NCI-H460 (cell line): Measurements from ENCODE around the gene DIO3. TPM values are rescaled to one million over a fixed set of nuclear protein-coding genes. Genes with fewer than 3 reads are reported as not detected.

ENCODE experiments used
- DNase-seq: peaks from one replicate; pipeline ENCODE4 v3.0.0-alpha.2; 2016; ENCODE audit warnings: low read depth; ENCODE audit errors: extremely low read depth
- polyA plus RNA-seq: library from polyadenylated mRNA; depleted of rRNA; stranded (reverse); fragments of >200 nt; gene quantifications from 2 replicates; pipeline ENCODE4 v1.2.3, GENCODE V29; 2014; cell fraction: nucleus; rRNA removed
- total RNA-seq: library from RNA; depleted of rRNA; stranded (reverse); fragments of >200 nt; shearing (Covaris generic); gene quantifications from 2 replicates; pipeline ENCODE4 v1.2.3, GENCODE V29; 2014; rRNA removed

Gene DIO3
- not detected in 2 replicates for total RNA-seq
- not detected in 2 replicates for polyA plus RNA-seq

DNA sequence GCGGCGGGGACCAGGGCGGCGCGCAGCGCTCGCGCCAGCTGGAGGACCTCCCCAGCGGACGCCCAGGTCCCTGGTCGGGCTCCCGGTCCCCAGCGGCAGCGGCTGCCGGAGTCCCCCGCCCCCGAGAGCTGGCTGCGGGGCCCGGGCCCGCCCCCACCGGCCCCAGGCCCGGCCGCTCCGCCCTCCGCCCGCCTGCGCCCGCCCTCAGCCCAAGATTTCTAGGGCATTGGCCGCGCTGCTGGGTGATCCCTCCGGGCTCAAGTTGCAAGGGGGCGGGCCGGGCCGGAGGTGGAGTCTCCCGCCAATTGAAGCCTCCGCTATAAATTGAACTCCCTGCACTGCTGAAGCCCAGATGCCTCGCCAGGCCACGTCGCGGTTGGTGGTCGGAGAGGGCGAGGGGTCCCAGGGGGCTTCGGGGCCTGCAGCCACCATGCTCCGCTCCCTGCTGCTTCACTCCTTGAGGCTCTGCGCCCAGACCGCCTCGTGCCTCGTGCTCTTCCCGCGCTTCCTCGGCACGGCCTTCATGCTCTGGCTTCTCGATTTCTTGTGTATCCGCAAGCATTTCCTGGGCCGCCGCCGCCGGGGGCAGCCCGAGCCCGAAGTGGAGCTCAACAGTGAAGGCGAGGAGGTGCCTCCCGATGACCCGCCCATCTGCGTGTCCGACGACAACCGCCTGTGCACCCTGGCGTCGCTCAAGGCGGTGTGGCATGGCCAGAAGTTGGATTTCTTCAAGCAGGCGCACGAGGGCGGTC, at the start of gene DIO3:
DIO3 (plus strand) TSS at position 351 of the 752 bp plus-strand sequence.
- no peak for DNase-seq

DNA sequence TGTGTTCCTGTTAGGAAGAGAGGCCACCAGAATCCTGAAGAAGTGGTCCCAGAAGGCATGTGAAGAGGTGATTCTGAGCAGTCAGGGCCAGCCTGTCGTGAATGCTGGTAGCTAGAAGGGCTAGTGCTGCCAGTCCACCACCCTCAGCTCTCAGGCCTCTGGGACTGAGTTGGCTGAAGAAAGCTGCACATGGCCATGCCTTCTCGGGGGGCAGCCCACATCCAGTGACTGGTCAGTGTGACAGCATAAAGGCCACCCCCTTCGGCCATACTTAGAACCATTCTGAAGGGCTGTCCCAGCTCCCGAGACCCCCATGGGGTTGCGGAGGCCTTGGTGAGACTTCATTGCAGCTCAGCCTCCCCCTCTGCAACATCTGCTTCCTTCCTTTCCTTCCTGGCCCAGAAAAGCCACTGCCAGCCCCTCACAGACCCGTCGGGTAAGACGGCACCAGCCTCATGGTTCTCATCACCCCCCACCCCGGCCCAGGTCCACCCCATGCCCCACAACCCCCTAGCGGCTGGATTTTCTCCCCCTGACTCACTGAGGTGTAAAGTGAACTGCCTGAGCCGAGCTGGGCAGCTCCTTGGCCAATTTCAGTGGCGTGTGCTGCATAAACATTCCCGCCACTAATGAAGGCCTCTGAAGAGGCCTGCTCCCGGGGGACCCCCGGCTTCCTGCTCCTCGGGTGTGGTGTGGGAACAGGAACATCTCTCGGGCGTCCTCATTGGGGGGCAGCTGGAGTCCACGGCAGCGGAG, 49.5 kb upstream of the DIO3 start:
- DNase-seq: no peak

DNA sequence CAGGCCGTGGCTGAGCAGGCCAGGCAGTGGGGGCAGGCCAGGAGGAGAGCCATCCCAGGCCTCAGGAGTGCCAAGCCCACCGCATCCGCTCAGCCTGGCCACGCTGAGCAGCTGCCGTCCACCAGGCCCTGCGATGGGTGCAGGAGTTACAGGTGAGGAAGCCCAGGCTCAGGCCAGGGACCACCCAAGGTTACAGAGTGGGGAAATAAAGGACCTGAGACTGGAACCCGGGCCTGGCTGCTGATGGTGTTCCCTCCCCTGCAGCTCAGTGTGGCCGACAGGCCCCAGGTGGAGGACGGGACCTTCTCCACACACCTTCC, 49.0 kb upstream of the DIO3 start:
- no peak for DNase-seq

DNA sequence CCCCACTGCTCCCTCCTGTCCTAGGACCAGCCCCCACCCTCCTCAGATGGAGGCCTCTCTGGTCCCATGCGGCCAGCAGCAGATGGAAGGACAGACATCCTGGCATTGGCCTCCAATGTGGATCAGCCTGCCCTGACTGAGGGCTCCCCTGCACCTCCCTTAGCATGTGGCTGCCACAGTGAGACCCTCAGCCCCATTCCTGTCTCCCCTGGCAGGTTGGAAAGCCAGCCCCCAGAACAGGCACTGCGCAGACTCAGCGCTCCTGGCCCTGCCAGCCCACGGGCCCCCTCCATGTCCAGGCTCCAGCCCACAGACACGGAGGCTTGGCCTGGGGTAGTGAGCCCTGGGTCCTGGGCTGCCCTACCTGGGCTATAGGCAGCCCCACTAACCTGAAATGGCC, 47.2 kb upstream of the DIO3 start:
- DNase-seq: no peak

DNA sequence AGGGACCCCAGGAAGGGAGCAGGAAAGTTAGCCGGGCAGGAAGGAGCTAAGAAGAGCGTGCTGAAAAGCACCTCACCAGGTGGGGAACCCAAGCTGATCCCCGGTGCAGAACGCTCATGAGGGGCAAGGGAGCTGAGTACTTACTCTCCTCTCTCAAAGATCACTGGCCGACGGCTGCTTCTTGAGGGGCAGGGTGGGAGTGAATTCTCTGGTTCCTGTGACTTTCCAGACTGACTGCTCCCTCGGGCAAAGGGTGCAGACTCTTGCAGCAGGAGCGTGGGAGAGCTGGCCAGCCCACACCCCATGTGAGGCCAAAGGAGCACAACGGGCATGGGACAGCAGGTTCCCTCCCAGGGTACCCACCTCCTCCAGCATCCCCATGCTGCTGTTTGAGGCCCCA, 44.9 kb upstream of the DIO3 start:
- DNase-seq: no peak

DNA sequence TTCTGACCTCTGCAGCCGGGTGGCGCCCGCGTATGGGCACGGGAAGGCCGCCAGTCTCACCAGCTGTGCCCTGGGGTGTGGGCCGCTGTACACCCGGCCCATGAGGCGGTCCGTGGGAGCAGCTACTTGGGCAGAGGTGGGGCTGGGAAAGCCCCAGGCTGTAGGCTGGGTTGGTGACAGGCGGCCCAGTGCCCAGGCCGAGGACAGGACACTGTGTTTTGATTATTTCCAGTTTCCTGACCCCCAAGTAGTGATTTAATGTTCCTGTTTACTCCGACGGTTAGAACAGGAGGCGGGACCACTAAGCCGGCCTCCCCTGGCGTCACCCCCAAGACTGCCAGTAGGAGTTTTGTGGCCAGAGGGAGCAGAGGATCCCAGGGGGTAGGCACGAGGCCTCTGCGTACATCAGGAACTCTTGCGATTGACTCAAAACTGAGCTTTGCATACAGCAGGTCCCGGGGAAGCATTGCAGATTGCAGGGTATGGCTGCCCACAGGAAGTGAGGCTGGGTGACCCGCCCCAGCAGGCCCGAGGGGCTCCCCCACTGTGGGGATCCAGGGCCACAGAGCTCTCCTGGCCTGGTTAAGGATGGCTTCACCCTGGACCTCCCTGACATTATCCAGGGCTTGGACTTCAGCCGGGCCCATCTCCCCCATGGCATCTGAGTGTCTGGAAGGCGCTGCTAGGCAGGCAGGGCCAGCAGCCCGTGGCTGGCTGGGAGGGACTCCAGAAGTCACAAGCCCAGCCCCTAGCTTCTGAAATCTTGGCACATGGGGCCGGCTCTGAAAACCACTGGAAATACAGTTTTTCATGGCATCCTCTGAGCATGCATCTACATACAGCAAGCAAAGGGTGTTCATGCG, 42.5 kb upstream of the DIO3 start:
- no peak for DNase-seq

DNA sequence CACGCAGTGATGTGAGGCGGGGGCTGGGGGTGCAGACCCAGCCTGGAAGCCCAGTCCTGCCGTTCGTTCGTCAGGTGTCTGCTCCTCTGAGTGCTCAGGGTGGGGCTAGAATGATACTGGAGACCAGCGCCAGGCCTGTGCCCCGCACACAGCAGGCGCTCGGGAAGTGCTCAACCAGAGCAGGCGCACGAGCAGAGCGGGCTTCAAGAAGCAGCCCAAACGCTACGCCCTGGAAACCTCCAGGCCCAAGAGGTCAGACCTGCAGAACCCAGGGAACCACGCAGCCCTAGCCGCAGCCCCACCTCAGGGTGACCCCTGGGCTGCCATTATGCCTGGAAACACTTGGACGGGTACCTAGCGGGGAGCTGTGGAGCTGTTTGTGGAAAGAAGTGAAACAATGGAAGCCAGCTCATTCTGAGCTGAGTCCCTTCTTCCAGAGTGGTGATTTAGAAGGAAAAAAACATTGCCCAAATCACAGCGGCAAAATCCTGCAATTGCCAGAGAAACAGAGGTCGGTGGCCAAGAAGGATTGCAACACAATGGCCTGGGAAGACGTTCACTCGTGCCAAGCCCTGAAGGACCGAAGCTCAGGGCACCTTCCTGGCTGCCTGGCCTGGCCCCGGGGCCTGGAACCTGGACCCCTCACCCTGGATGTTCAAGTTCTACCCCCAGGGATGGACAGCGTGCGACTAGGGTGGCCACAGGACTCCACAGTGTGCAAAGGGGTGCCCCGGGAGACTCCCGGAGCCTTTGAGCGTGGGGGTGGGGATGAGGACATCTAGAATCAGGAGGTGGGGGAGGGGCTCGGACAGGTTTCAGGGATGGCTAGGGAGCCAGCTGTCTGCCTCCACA, 40.4 kb upstream of the DIO3 start:
- no peak for DNase-seq

DNA sequence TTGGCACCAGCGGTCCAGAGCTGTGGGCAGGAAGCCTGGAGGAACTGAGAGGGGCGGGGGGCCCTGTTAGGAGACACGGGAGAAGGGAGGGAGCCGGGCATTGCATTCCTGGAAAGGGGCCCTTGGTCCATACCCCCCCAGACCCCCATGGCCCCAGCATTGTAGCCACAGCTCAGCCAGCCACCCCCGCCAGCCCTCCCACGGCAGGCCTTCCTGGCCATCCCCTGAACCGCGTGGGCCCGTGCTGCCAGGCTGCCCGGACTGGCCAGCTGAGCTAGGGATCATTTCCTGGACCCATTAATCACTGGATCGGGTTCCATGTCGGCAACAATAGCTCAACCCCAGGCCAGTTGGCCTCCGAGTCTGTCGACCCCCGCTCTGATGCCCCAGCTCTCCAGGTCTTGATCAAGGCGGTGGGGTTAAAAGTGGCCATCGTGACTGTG, 39.8 kb upstream of the DIO3 start:
- no peak for DNase-seq

DNA sequence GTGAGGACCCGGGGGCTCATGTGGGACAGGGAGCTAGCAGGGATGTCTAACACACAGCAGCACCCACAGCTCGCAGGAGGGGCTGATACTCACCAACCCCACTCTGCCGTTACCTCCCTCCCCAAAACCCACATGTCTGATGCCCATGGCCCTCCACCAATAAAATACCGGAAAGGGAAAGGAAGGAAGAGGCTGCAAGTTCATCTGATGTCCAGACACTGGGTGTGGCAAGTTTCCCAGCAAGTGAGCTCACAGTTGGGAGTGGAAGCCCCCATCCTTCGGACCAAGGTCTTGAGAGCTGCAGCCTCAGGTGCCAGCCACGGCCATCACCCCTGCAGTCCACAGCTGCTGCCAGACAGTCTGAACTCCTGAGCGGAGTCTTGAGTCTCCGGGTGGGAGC, 39.3 kb upstream of the DIO3 start:
- DNase-seq: no peak

DNA sequence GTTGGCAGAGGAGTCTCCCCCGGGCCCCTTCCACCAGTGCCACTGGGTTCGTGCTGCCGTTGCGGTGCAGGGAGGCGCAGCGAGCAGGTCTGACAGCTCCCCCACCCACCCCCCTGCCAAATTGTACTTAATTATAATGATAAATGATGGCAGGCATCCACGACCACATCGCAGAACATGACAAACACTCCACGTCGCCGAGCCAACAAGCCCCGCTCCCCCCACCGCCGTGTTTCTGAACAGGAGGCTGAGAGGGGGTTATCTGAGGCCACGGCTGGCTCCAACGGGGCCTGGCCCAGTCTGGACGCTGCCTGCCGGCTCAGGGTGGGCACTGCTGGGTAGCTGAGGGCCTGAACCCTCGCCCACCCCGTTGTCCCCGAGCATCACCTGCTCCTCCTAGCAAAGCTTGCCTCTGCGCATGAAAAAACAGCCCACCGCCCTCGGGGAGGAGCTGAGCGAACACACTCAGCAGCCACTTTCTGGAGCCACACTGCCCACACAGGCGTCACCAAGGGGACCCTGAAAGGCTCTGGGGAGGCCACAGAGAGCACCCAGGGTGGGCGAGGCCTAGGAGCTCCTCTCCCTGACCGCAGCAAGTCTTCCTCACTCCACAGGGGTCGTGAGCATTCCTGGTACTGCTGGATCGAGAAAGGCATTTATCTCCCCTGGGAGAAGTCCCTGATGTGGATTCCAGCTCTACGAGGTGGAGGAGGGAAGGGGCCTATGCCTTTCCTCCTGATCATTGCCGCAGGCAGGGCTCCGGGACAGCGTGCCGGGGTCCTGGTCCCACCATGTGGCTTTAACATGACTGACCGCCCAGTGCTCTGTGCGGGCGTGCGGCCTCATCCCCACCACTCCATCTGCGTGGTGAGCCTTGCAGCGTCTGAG, 35.4 kb upstream of the DIO3 start:
- DNase-seq: no peak

DNA sequence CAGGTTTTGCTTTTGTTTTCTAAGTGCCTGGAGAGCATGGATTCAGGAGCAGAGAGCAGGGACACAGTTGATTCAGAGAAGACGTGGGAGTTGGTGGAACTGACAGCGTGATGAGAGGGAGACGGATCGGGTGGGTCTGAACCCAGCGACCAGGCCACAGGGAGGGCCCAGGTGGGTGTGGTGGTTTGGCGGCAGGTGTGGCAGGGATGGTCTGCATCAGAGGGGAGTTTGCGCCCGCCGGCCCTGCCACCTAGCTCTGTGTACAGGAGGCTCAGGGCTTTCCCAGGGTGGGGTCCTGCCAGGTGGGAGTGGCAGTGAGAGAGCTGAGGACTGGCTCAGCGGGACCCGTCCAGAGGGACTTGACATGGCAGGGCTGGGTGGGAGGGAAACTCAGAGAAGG, 33.3 kb upstream of the DIO3 start:
- no peak for DNase-seq

DNA sequence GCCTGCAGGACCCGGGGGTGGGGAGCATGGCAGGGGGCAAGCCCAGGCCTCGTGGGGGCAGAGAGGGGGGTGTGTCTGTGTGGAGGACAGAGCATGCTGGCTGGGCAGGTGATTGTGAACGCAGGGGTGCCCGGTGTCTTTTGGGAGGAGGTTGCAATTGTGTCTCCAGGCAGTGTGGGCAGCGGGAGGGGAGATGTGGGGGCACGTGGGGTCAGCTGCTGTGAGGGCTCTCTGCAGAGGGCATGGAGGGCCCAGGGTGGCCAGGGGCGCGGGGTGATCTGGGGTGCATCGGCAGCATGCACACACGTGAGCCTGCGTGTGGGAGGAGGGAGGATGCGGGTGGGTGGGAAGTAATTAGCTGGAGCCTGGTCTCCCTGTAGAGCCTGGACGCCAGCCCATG, 32.2 kb upstream of the DIO3 start:
- DNase-seq: no peak

DNA sequence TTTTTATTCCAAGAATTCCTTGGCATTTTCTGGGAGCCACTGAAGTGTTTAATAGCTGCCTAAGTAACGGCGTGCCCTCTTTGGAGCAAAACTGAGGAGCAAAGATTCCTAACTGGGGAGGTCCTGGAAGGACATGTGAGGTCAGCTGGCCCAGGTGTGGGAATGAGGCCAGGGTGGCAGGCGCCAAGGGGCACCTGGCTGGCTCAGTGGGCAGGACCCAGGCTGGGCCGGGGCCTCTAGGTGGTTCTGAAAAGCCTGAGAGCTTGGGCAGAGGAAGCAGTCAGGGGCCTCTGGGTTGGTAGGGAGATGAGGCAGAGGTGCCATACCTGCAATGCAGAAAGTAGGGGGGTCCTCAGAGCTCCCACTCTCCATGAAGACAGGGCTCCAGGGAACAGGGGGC, 27.1 kb upstream of the DIO3 start:
- no peak for DNase-seq

DNA sequence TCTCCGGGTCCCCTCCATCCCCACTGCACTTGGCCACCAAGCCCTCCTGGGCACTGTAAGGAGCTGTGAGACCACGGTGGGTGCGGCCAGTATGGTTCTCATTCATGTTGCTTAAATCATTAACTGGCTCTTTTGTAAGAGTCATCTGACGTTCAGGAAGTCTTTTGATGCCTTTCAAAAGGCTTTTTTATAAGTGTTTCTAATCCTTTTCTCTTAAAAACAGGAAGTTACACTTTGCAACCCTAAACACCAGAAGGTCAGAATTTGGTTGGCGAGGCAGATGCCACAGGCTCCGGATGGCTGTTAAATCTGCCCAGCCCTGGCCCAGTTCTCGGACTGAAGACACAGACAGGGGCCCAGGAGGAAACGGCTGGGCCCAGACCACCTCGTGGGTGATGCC, 26.1 kb upstream of the DIO3 start:
- DNase-seq: no peak

DNA sequence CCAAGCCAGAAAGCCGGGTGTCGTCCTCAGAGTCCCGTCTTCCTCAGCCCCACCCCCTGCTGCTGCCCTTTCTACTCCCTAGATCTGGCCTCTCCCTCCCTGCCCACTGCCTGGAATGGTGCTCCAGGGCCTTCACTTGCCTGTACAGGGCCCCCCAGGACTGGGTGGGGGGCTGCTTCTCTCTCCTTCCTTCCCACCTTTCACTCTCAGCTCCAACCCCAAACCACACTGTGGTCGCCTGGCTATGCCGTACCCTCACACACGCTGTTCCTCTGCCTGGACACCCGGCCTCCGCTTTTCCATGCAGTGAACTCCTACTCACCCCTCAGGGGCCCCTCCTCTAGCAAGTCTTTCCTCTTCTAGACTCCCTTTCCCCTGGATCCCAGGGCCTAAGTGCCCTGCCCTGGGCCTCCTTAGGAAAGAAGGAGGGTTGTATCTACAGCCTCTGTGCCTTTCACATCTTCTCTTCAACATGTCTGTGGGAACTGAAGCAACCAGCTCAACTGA, 25.5 kb upstream of the DIO3 start:
- no peak for DNase-seq

DNA sequence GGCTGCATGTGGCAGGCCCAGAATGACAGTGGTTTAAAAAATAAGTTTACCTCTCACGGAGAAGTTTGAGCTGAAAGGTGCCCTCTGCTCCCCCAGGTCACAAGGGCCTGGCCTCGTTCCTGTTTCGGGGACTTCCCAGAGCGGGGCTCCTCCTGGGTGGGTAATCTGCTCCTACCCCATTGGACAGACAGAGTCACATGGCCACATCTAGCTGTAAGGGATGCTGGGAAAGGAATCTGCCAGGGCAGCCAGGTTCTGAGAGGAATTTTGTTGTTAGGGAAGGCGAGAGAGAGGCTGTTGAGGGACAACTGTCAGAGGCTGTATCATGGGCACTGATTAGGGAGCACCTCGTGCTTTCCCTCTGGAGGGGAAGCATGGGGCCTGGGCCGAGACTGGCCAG, 24.0 kb upstream of the DIO3 start:
- no peak for DNase-seq

DNA sequence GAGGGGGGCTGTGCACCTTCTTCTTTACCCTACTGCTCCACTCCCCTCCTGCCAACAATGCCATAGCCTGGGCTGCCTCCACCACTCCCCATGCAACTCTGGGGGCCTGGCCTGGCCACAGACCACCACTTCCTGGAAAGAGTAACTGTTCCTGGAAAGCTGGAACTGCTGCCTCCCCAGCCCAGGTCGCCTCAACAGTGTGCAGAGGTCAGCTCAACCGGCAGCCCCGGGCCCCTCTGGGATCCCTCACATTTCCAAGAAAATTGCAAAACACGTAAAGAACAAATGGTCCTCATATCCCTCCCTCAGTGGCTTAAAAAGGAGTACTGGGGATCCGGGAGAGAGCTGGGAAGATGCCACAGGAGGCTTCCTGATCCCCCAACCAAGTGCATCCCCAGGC, 22.4 kb upstream of the DIO3 start:
- DNase-seq: no peak

DNA sequence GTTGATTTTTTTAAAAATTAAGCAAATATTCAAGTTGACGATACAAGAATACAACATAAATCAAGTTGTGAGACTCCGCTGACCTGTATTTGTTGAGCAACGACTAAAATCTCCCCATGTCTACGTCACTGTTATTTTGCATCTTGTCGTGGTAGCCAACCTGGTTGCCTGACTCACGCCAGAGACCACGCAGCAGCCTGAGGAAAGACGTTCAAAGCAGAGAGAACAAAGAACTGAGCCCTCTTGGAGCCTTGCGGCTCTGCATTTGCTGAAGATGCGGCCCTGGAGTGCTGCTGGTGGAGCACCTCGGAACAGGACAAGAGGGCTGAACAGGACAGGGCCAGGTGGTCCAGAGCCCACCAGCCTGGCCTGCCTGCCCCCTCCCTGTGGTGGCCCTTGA, 21.4 kb upstream of the DIO3 start:
- DNase-seq: no peak
